ENCODE data around the gene THRA. TPM values are rescaled to one million over a fixed set of nuclear protein-coding genes. Genes with fewer than 3 reads are reported as not detected.
A peak's percentile ranks its signal among the peaks of the same experiment; 100 is the strongest.

Gene THRA
- total RNA-seq, 1 donor from 2014 or later, result 13.6 TPM

- Mint-ChIP-seq H3K4me3 (ENCODE audit: unreplicated experiment) (peak overlapping the region; percentile 42), H3K4me1 (ENCODE audit: unreplicated experiment) (no peaks in the 10 kb centered on the region), H3K9me3 (ENCODE audit: unreplicated experiment) (no peaks in the 10 kb centered on the region), H3K27ac (ENCODE audit: unreplicated experiment) (no peak overlapping the region), H3K27me3 (ENCODE audit: unreplicated experiment) (peaks cover 3% of the 10 kb centered on the region), H3K36me3 (ENCODE audit: low read depth, unreplicated experiment) (peaks cover 47% of the 10 kb centered on the region)
- TF ChIP-seq CTCF (IDR thresholded peaks at IDR 0.05; ENCODE audit: unreplicated experiment), result no peak
- DNase-seq (ENCODE audit: low spot score), result no peak
These were observed 37.2 kb upstream of the THRA start for GRCh38 chr17:40025559-40025958.

GRCh38 chr17:40025991-40026815, 36.6 kb upstream of the THRA start:
- Mint-ChIP-seq H3K4me1 (ENCODE audit: unreplicated experiment) (no peaks in the 10 kb centered on the region), H3K36me3 (ENCODE audit: low read depth, unreplicated experiment) (peaks cover 48% of the 10 kb centered on the region), H3K27ac (ENCODE audit: unreplicated experiment) (no peak overlapping the region), H3K4me3 (ENCODE audit: unreplicated experiment) (peak overlapping the region; percentile 48), H3K9me3 (ENCODE audit: unreplicated experiment) (no peaks in the 10 kb centered on the region), H3K27me3 (ENCODE audit: unreplicated experiment) (peaks cover 5% of the 10 kb centered on the region)
- no peak for TF ChIP-seq CTCF (IDR thresholded peaks at IDR 0.05; ENCODE audit: unreplicated experiment)
- no peak for DNase-seq (ENCODE audit: low spot score)

GRCh38 chr17:40026816-40027613, 35.8 kb upstream of the THRA start:
- Mint-ChIP-seq H3K4me1 (ENCODE audit: unreplicated experiment) (no peaks in the 10 kb centered on the region), H3K4me3 (ENCODE audit: unreplicated experiment) (no peak overlapping the region), H3K27ac (ENCODE audit: unreplicated experiment) (no peak overlapping the region), H3K27me3 (ENCODE audit: unreplicated experiment) (peaks cover 6% of the 10 kb centered on the region), H3K9me3 (ENCODE audit: unreplicated experiment) (no peaks in the 10 kb centered on the region), H3K36me3 (ENCODE audit: low read depth, unreplicated experiment) (peaks cover 42% of the 10 kb centered on the region)
- DNase-seq (ENCODE audit: low spot score), result peak; percentile 80
- peak; percentile 91 for TF ChIP-seq CTCF (IDR thresholded peaks at IDR 0.05; ENCODE audit: unreplicated experiment)

- Mint-ChIP-seq H3K4me1 (ENCODE audit: unreplicated experiment) (no peaks in the 10 kb centered on the region), H3K9me3 (ENCODE audit: unreplicated experiment) (no peaks in the 10 kb centered on the region), H3K27ac (ENCODE audit: unreplicated experiment) (no peak overlapping the region), H3K36me3 (ENCODE audit: low read depth, unreplicated experiment) (peaks cover 42% of the 10 kb centered on the region), H3K4me3 (ENCODE audit: unreplicated experiment) (no peak overlapping the region), H3K27me3 (ENCODE audit: unreplicated experiment) (peaks cover 9% of the 10 kb centered on the region)
- no peak for DNase-seq (ENCODE audit: low spot score)
- no peak for TF ChIP-seq CTCF (IDR thresholded peaks at IDR 0.05; ENCODE audit: unreplicated experiment)
These were observed 35.2 kb upstream of the THRA start for GRCh38 chr17:40027614-40028012.

- no peak overlapping the region for H3K27ac Mint-ChIP-seq (ENCODE audit: unreplicated experiment)
- H3K4me3 Mint-ChIP-seq (ENCODE audit: unreplicated experiment), result peak overlapping the region; percentile 57
- no peaks in the 10 kb centered on the region for H3K4me1 Mint-ChIP-seq (ENCODE audit: unreplicated experiment)
- H3K27me3 Mint-ChIP-seq (ENCODE audit: unreplicated experiment), result peaks cover 9% of the 10 kb centered on the region
- H3K9me3 Mint-ChIP-seq (ENCODE audit: unreplicated experiment), result no peaks in the 10 kb centered on the region
- H3K36me3 Mint-ChIP-seq (ENCODE audit: low read depth, unreplicated experiment), result peaks cover 46% of the 10 kb centered on the region
- DNase-seq (ENCODE audit: low spot score), result no peak
- no peak for TF ChIP-seq CTCF (IDR thresholded peaks at IDR 0.05; ENCODE audit: unreplicated experiment)
These were observed 34.2 kb upstream of the THRA start for GRCh38 chr17:40028595-40028994.

Data from endothelial cell (in vitro differentiated cells).